Retinal pigment epithelial cell (primary cell): ENCODE data around the gene SPRY1.

ENCODE experiments used
- DNase-seq: peaks from one replicate; pipeline ENCODE4 v3.0.0-alpha.2; 2010; ENCODE audit warnings: low read depth
- H3K4me3 ChIP-seq: 2 replicates; pipeline ENCODE4 v1.5.1; 2011; ENCODE audit warnings: mild to moderate bottlenecking, low read length, control low read depth, moderate library complexity
- TF ChIP-seq, protein P1 (sequence below): conservative IDR thresholded peaks from 2 replicates; pipeline ENCODE4 v1.5.1; 2011; ENCODE audit warnings: low read depth, low read length, control low read depth, inconsistent platforms

The SPRY1 gene

DNA sequence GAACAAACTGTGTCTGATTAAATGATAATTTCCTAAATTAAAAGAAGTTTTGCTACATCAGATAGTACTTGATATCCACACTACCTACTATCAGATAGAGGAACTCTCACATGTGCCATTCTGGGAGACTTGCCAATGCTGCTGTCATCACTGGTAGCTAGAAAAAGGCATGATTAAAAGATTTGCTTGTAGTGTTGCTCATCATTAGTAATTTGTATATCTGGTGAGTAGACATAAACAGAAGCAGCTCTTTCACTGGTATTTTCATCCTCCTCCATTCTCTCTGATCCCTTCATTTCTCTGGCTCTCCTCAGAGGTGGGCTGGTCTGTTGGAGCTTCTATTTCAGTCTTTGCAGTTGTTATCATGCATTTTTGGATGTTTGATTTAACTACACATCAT, 56.0 kb downstream of the SPRY1 start:
- TF ChIP-seq, protein P1, sequence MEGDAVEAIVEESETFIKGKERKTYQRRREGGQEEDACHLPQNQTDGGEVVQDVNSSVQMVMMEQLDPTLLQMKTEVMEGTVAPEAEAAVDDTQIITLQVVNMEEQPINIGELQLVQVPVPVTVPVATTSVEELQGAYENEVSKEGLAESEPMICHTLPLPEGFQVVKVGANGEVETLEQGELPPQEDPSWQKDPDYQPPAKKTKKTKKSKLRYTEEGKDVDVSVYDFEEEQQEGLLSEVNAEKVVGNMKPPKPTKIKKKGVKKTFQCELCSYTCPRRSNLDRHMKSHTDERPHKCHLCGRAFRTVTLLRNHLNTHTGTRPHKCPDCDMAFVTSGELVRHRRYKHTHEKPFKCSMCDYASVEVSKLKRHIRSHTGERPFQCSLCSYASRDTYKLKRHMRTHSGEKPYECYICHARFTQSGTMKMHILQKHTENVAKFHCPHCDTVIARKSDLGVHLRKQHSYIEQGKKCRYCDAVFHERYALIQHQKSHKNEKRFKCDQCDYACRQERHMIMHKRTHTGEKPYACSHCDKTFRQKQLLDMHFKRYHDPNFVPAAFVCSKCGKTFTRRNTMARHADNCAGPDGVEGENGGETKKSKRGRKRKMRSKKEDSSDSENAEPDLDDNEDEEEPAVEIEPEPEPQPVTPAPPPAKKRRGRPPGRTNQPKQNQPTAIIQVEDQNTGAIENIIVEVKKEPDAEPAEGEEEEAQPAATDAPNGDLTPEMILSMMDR = no peak
- DNase-seq = peak; percentile 42

DNA sequence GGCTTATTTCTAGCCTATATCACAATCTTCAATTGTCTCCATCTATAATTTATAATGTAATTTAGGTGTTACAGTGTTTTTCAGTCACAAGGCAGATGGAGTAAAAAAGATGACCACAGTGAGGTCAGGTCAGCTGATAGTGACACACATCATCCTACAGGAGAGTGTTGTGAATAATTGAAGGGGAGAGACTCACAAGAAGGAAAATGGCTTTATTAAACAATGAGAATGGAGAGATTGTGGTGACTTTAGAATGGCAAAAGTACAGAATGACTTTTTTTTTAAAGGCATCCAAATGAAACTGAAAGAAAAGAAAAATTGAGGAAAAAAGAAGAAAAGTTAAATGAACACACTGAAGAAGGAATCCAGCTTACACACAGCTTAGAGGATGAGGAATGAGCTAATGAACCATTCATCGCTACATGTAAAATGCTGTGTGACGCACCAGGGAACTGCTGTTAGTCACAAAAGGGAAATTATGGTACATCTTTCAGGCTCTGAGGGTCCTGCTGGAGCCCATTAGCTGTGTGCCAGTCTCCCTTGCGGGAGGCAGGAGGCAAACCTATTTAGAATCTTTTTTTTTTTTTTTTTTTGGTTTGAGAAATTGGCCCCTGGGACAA, 56.6 kb downstream of the SPRY1 start:
- TF ChIP-seq, protein P1 = no peak
- no peak overlapping the region for H3K4me3 ChIP-seq
- DNase-seq = peak; percentile 62

More for the DNA sequence above, 56.0 kb downstream of the SPRY1 start:
- H3K4me3 ChIP-seq = no peak overlapping the region
